ENCODE data around the gene TEAD1. TPM values are rescaled to one million over a fixed set of nuclear protein-coding genes. Genes with fewer than 3 reads are reported as not detected.

Gene TEAD1
- total and polyA plus RNA-seq, 7 experiments from 2014 or later = 0.02 to 0.22 (median 0.07) TPM; not detected in 4

DNA sequence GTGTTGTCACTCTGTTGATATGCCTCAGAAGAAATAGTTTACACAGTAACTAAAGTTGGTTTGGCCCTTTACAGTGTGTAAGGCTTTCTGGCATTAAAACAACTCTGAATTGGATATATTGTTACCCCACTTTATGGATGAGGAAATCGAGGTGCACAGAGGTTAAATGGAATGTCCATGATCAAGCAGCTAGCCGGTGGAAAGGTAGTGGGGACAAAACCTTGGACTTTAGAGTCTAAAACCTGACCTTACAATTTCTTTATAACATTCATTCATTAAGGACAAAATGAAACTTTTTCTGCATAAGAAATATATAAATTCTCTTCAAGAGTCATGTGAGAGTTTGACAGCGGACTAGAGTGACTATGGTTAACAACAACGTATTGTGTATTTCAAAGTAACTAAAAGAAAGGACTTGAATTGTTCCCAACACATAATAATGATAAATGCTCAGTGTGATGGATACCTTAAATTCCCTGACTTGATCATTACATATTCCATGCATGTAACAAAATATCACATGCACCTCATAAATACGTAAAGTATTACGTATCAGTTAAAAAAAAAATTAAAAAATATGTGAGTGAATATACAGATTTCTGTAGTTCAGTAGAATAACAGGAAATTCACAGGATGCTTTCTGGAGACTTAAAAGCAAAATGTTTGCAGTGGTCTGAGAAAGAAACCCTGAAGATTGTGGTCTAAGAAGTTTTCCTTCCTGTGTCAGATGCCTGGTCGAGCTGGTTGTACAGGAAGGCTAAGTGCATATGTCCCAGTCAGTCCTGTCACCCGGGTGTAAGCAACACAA lies 51.0 kb downstream of the TEAD1 start:
- DNase-seq (no peak), ATAC-seq (no peak)
- Mint-ChIP-seq H3K9me3 (peaks cover 0 to 1% (median 0%) of the 10 kb centered on the region in 11 donors), H3K27ac (no peak overlapping the region), H3K36me3 (peaks cover 0 to 5% (median 0%) of the 10 kb centered on the region in 5 donors), H3K4me3 (no peak overlapping the region), H3K27me3 (peaks cover 65 to 90% (median 78%) of the 10 kb centered on the region in 5 donors), H3K4me1 (peaks cover 0 to 11% (median under 1%) of the 10 kb centered on the region in 7 donors)
- no peaks in the 10 kb centered on the region for H3K9me3 ChIP-seq (ENCODE audit: control insufficient read depth in 2 of 3, low read length in 3 of 3)
- peaks cover 4 to 20% of the 10 kb centered on the region in 2 donors for H3K27me3 ChIP-seq (ENCODE audit: control insufficient read depth in 2 of 2, insufficient read depth in 2 of 2, low read length in 2 of 2)
- ChIA-PET POLR2A (no interaction called here), CTCF (no interaction called here)
- no peaks in the 10 kb centered on the region for H3K36me3 ChIP-seq (ENCODE audit: control insufficient read depth in 2 of 3, insufficient read depth in 3 of 3, low read length in 3 of 3)
- intact Hi-C loops (cut with micrococcal nuclease) = no loop called here
- no peak overlapping the region for H3K27ac ChIP-seq (ENCODE audit: low read depth, low read length)
- no peak overlapping the region for H3K4me3 ChIP-seq (ENCODE audit: low read length)
- no peaks in the 10 kb centered on the region for H3K4me1 ChIP-seq (ENCODE audit: control insufficient read depth in 2 of 2, insufficient read depth in 2 of 2, low read length in 2 of 2)

DNA sequence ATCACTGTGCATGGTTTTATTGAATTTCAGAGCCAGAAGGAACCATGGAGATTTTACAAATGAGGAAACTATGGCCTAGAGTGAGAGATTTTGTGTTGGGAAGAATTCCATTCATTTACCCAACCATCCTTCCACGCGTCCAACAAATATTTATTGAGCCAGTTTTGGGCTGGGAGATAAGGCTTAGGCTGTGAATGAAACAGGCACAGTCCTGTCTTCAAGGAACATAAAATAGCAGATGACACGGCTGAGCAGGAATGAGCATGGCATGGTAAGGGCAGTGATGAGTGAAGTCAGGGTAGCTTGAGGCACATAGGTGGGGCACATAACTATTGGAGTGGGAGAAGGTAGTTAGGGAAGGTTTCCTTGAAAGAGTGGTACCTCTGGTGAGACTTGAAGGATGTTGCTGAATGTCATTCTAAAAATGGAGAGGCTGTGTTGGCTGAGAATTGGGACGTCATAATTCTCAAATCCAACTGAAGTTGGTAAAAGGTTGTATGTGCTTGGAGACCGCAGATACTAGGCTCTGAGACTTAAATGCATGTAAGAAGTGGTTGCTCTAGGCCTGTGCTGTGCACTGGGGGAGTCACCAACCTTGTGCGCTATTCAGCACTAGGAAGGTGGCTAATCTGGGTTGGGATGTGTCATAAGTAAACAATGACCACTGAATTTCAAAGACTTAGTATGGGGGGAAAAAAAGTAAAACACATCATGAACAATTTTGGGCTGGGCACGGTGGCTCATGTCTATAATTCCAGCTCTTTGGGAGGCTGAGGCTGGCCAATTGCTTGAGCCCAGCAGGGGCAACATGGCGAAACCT lies 51.9 kb downstream of the TEAD1 start:
- no peak overlapping the region for H3K27ac ChIP-seq (ENCODE audit: low read depth, low read length)
- CTCF ChIA-PET = no interaction called here
- Mint-ChIP-seq H3K27ac (no peak overlapping the region), H3K4me1 (peaks cover 0 to 11% (median 0%) of the 10 kb centered on the region in 7 donors), H3K9me3 (peaks cover 0 to 1% (median 0%) of the 10 kb centered on the region in 11 donors), H3K27me3 (peaks cover 56 to 85% (median 72%) of the 10 kb centered on the region in 5 donors), H3K36me3 (peaks cover 0 to 5% (median 0%) of the 10 kb centered on the region in 5 donors), H3K4me3 (no peak overlapping the region)
- no peak for DNase-seq
- H3K9me3 ChIP-seq (ENCODE audit: control insufficient read depth in 2 of 3, low read length in 3 of 3) = no peaks in the 10 kb centered on the region
- no peaks in the 10 kb centered on the region for H3K36me3 ChIP-seq (ENCODE audit: control insufficient read depth in 2 of 3, insufficient read depth in 3 of 3, low read length in 3 of 3)
- no peak overlapping the region for H3K4me3 ChIP-seq (ENCODE audit: low read length)
- peaks cover 4 to 17% of the 10 kb centered on the region in 2 donors for H3K27me3 ChIP-seq (ENCODE audit: control insufficient read depth in 2 of 2, insufficient read depth in 2 of 2, low read length in 2 of 2)
- H3K4me1 ChIP-seq (ENCODE audit: control insufficient read depth in 2 of 2, insufficient read depth in 2 of 2, low read length in 2 of 2) = no peaks in the 10 kb centered on the region
- POLR2A ChIA-PET = no interaction called here
- intact Hi-C loops (cut with micrococcal nuclease) = no loop called here
- no peak for ATAC-seq

GRCh38 chr11:12727563-12728211 lies 53.5 kb downstream of the TEAD1 start:
- no peak overlapping the region for H3K27ac ChIP-seq (ENCODE audit: low read depth, low read length)
- Mint-ChIP-seq H3K9me3 (peaks cover 0 to 1% (median 0%) of the 10 kb centered on the region in 11 donors), H3K36me3 (peaks cover 0 to 5% (median 0%) of the 10 kb centered on the region in 5 donors), H3K27me3 (peaks cover 40 to 72% (median 62%) of the 10 kb centered on the region in 5 donors), H3K4me3 (no peak overlapping the region), H3K27ac (no peak overlapping the region), H3K4me1 (peaks cover 0 to 11% (median 0%) of the 10 kb centered on the region in 7 donors)
- DNase-seq = no peak
- no peaks in the 10 kb centered on the region for H3K9me3 ChIP-seq (ENCODE audit: control insufficient read depth in 2 of 3, low read length in 3 of 3)
- intact Hi-C loops (cut with micrococcal nuclease) = no loop called here
- H3K27me3 ChIP-seq (ENCODE audit: control insufficient read depth in 2 of 2, insufficient read depth in 2 of 2, low read length in 2 of 2) = peaks cover 0 to 13% of the 10 kb centered on the region in 2 donors
- no peaks in the 10 kb centered on the region for H3K36me3 ChIP-seq (ENCODE audit: control insufficient read depth in 2 of 3, insufficient read depth in 3 of 3, low read length in 3 of 3)
- ATAC-seq = no peak
- H3K4me1 ChIP-seq (ENCODE audit: control insufficient read depth in 2 of 2, insufficient read depth in 2 of 2, low read length in 2 of 2) = no peaks in the 10 kb centered on the region
- POLR2A ChIA-PET = no interaction called here
- H3K4me3 ChIP-seq (ENCODE audit: low read length) = no peak overlapping the region
- CTCF ChIA-PET = no interaction called here

- H3K36me3 ChIP-seq (ENCODE audit: control insufficient read depth in 2 of 3, insufficient read depth in 3 of 3, low read length in 3 of 3) = no peaks in the 10 kb centered on the region
- ATAC-seq (no peak), DNase-seq (no peak)
- peaks cover 0 to 10% of the 10 kb centered on the region in 2 donors for H3K27me3 ChIP-seq (ENCODE audit: control insufficient read depth in 2 of 2, insufficient read depth in 2 of 2, low read length in 2 of 2)
- H3K27ac Mint-ChIP-seq = no peak overlapping the region
- no peaks in the 10 kb centered on the region for H3K4me1 ChIP-seq (ENCODE audit: control insufficient read depth in 2 of 2, insufficient read depth in 2 of 2, low read length in 2 of 2)
- POLR2A ChIA-PET = no interaction called here
- no peak overlapping the region for H3K27ac ChIP-seq (ENCODE audit: low read depth, low read length)
- no peak overlapping the region for H3K4me3 Mint-ChIP-seq
- H3K9me3 Mint-ChIP-seq = peaks cover 0 to 1% (median 0%) of the 10 kb centered on the region in 11 donors
- CTCF ChIA-PET = no interaction called here
- H3K4me3 ChIP-seq (ENCODE audit: low read length) = no peak overlapping the region
- peaks cover 0 to 5% (median 0%) of the 10 kb centered on the region in 5 donors for H3K36me3 Mint-ChIP-seq
- no peaks in the 10 kb centered on the region for H3K9me3 ChIP-seq (ENCODE audit: control insufficient read depth in 2 of 3, low read length in 3 of 3)
- intact Hi-C loops (cut with micrococcal nuclease) = no loop called here
- peaks cover 35 to 65% (median 58%) of the 10 kb centered on the region in 5 donors for H3K27me3 Mint-ChIP-seq
- H3K4me1 Mint-ChIP-seq = peaks cover 0 to 11% (median 0%) of the 10 kb centered on the region in 7 donors
These were observed 54.2 kb downstream of the TEAD1 start for GRCh38 chr11:12728417-12728816.

DNA sequence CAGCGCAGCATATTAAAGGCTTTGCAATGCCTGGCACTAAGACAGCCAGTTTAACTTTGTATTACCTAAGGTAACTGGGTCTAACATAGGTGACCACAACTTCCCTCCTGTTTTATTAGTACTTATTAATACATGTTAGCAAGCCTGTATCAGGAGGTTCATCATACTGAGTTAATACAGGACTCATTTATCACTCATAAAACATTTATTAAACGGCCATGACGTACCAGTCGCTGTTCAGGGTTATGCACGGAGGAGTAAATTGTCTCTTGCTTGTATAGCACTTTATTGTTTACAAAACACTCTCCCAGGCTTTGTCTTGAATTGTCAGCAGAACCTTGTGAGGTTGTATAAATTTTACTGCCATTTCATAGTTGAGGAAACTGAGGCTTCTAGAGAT lies 55.7 kb downstream of the TEAD1 start:
- no peaks in the 10 kb centered on the region for H3K9me3 ChIP-seq (ENCODE audit: control insufficient read depth in 2 of 3, low read length in 3 of 3)
- POLR2A ChIA-PET = interaction anchor here (0.6 kb wide), 1 partner anchor 1046 kb away, joined by 4 read pairs; no protein-coding TSS in a partner anchor
- Mint-ChIP-seq H3K4me3 (no peak overlapping the region), H3K27ac (no peak overlapping the region), H3K27me3 (peaks cover 24 to 51% (median 46%) of the 10 kb centered on the region in 5 donors), H3K4me1 (peaks cover 0 to 5% (median 0%) of the 10 kb centered on the region in 7 donors), H3K36me3 (peaks cover 0 to 5% (median 0%) of the 10 kb centered on the region in 5 donors), H3K9me3 (peaks cover 0 to 1% (median 0%) of the 10 kb centered on the region in 11 donors)
- no peak overlapping the region for H3K27ac ChIP-seq (ENCODE audit: low read depth, low read length)
- H3K4me1 ChIP-seq (ENCODE audit: control insufficient read depth in 2 of 2, insufficient read depth in 2 of 2, low read length in 2 of 2) = no peaks in the 10 kb centered on the region
- H3K4me3 ChIP-seq (ENCODE audit: low read length) = no peak overlapping the region
- no peaks in the 10 kb centered on the region for H3K36me3 ChIP-seq (ENCODE audit: control insufficient read depth in 2 of 3, insufficient read depth in 3 of 3, low read length in 3 of 3)
- DNase-seq (no peak), ATAC-seq (no peak)
- CTCF ChIA-PET = no interaction called here
- H3K27me3 ChIP-seq (ENCODE audit: control insufficient read depth in 2 of 2, insufficient read depth in 2 of 2, low read length in 2 of 2) = peaks cover 0 to 5% of the 10 kb centered on the region in 2 donors
- intact Hi-C loops (cut with micrococcal nuclease) = no loop called here

- intact Hi-C loops (cut with micrococcal nuclease) = no loop called here
- ATAC-seq = no peak
- H3K4me1 Mint-ChIP-seq = no peaks in the 10 kb centered on the region
- no peaks in the 10 kb centered on the region for H3K36me3 ChIP-seq (ENCODE audit: control insufficient read depth in 2 of 3, insufficient read depth in 3 of 3, low read length in 3 of 3)
- H3K4me1 ChIP-seq (ENCODE audit: control insufficient read depth in 2 of 2, insufficient read depth in 2 of 2, low read length in 2 of 2) = no peaks in the 10 kb centered on the region
- H3K27me3 Mint-ChIP-seq = peaks cover 18 to 48% (median 36%) of the 10 kb centered on the region in 5 donors
- no peak overlapping the region for H3K27ac ChIP-seq (ENCODE audit: low read depth, low read length)
- H3K9me3 ChIP-seq (ENCODE audit: control insufficient read depth in 2 of 3, low read length in 3 of 3) = no peaks in the 10 kb centered on the region
- ChIA-PET POLR2A (no interaction called here), CTCF (no interaction called here)
- H3K9me3 Mint-ChIP-seq = peaks cover 0 to 3% (median 0%) of the 10 kb centered on the region in 11 donors
- H3K4me3 Mint-ChIP-seq = no peak overlapping the region
- no peak for DNase-seq
- H3K27ac Mint-ChIP-seq = no peak overlapping the region
- no peak overlapping the region for H3K4me3 ChIP-seq (ENCODE audit: low read length)
- H3K27me3 ChIP-seq (ENCODE audit: control insufficient read depth in 2 of 2, insufficient read depth in 2 of 2, low read length in 2 of 2) = no peaks in the 10 kb centered on the region
- H3K36me3 Mint-ChIP-seq = no peaks in the 10 kb centered on the region
These were observed 57.7 kb downstream of the TEAD1 start for GRCh38 chr11:12731841-12732336.

All from naive thymus-derived CD4-positive, alpha-beta T cell (primary cell).